Thyroid gland (tissue), 4 donors: Measurements from ENCODE around the gene DCAF8. TPM values are rescaled to one million over a fixed set of nuclear protein-coding genes. Genes with fewer than 3 reads are reported as not detected.

ENCODE experiments used
- DNase-seq, 2 donors: peaks; one replicate each; pipeline ENCODE4 v3.0.0-alpha.2; 2019
- H3K27ac ChIP-seq, 3 donors: fragments of 200-600 bp; sonication (generic); 1 replicate in 2 of 3; 2 replicates in 1 of 3; pipeline ENCODE4 v1.5.1; 2016 to 2019; ENCODE audit warnings: mild to moderate bottlenecking in 1 of 3, moderate library complexity in 1 of 3
- H3K27me3 ChIP-seq: fragments of 200-600 bp; sonication (generic); one replicate; pipeline ENCODE4 v1.5.1; 2019
- H3K36me3 ChIP-seq, 2 donors: fragments of 200-600 bp; sonication (generic); one replicate each; pipeline ENCODE4 v1.5.1; 2016 to 2019
- H3K4me1 ChIP-seq, 2 donors: fragments of 200-600 bp; sonication (generic); one replicate each; pipeline ENCODE4 v1.5.1; 2017 to 2019
- H3K4me3 ChIP-seq, 3 donors: fragments of 200-600 bp; sonication (generic); replicated peaks in 1 of 3; 1 replicate in 2 of 3; 2 replicates in 1 of 3; pipeline ENCODE4 v1.5.1; 2016; ENCODE audit warnings: mild to moderate bottlenecking in 1 of 3
- H3K9me3 ChIP-seq: fragments of 200-600 bp; sonication (generic); one replicate; pipeline ENCODE4 v1.5.1; 2017
- CTCF ChIP-seq, 6 experiments: fragments of 200-600 bp in 3 of 6; fragments of 450-650 bp in 3 of 6; sonication (generic) in 3 of 6; IDR thresholded peaks; one replicate each; pipeline ENCODE4 v1.5.1; 2016 to 2019; ENCODE audit warnings: antibody characterized with exemption in 6 of 6, mild to moderate bottlenecking in 2 of 6, inconsistent platforms in 1 of 6, moderate library complexity in 1 of 6
- POLR2A ChIP-seq, 2 donors: fragments of 450-650 bp; IDR thresholded peaks; one replicate each; pipeline ENCODE4 v1.6.1; 2017; ENCODE audit warnings: antibody characterized with exemption in 2 of 2, mild to moderate bottlenecking in 2 of 2, moderate library complexity in 1 of 2
- WGBS, 2 donors: methylation state at CpG; one replicate each; pipeline ENCODE4 v1.1.5; 2017; 5-methylcytosine and 5-hydroxymethylcytosine counted together
- intact Hi-C: fragments of 100-400 bp; cut with DNase I; formaldehyde crosslinking; loops from one replicate; pipeline ENCODE4 v1.15.1; 2023
- total RNA-seq, 4 donors: library from RNA; depleted of rRNA; stranded (reverse); fragments of >200 nt; gene quantifications; one replicate each; pipeline ENCODE4 v1.2.3, GENCODE V29; 2016

The DCAF8 gene
- total RNA-seq, 4 donors from 2014 or later: 221 to 239 (median 228) TPM

- TF ChIP-seq POLR2A (IDR thresholded peaks at IDR 0.05) (no peak), CTCF (IDR thresholded peaks at IDR 0.05) (no peak)
- Histone ChIP-seq H3K27me3 (no peaks in the 10 kb centered on the region), H3K36me3 (peaks cover 46 to 48% of the 10 kb centered on the region in 2 donors), H3K27ac (no peak overlapping the region), H3K4me1 (peaks cover 11 to 19% of the 10 kb centered on the region in 2 donors), H3K4me3 (no peak overlapping the region), H3K9me3 (no peaks in the 10 kb centered on the region)
- intact Hi-C loops: loop anchor here (2.0 to 10.0 kb wide), 2 partner anchors 18 to 188 kb away; partner anchors contain the start of gene IGSF8
- DNase-seq: no peak
- WGBS, 2 donors: 87 to 92% methylated on average over 7 of the region's 7 CpGs
Observed at GRCh38 chr1:160282807-160283206, 20.5 kb upstream of the DCAF8 start.

GRCh38 chr1:160277987-160278386, 15.6 kb upstream of the DCAF8 start:
- WGBS, 2 donors: 89 to 92% methylated on average over 4 of the region's 4 CpGs
- intact Hi-C loops: no loop called here
- H3K27ac ChIP-seq: no peak overlapping the region
- no peaks in the 10 kb centered on the region for H3K9me3 ChIP-seq
- H3K4me3 ChIP-seq: no peak overlapping the region
- TF ChIP-seq POLR2A (IDR thresholded peaks at IDR 0.05) (no peak), CTCF (IDR thresholded peaks at IDR 0.05) (no peak)
- peaks cover 51 to 59% of the 10 kb centered on the region in 2 donors for H3K36me3 ChIP-seq
- peaks cover 0 to under 1% of the 10 kb centered on the region in 2 donors for H3K4me1 ChIP-seq
- no peak for DNase-seq
- H3K27me3 ChIP-seq: no peaks in the 10 kb centered on the region

GRCh38 chr1:160277330-160277729, 15.0 kb upstream of the DCAF8 start:
- Histone ChIP-seq H3K4me3 (no peak overlapping the region), H3K4me1 (no peaks in the 10 kb centered on the region), H3K27me3 (no peaks in the 10 kb centered on the region), H3K36me3 (peaks cover 45 to 58% of the 10 kb centered on the region in 2 donors), H3K9me3 (no peaks in the 10 kb centered on the region), H3K27ac (no peak overlapping the region)
- no peak for TF ChIP-seq CTCF (IDR thresholded peaks at IDR 0.05)
- TF ChIP-seq POLR2A (IDR thresholded peaks at IDR 0.05): no peak
- no peak for DNase-seq
- WGBS, 2 donors: 92 to 98% methylated on average over 2 of the region's 2 CpGs
- intact Hi-C loops: no loop called here

GRCh38 chr1:160271025-160271424, 8.7 kb upstream of the DCAF8 start:
- Histone ChIP-seq H3K4me1 (no peaks in the 10 kb centered on the region), H3K36me3 (peaks cover 0 to under 1% of the 10 kb centered on the region in 2 donors), H3K9me3 (no peaks in the 10 kb centered on the region), H3K4me3 (no peak overlapping the region), H3K27me3 (no peaks in the 10 kb centered on the region), H3K27ac (no peak overlapping the region)
- whole genome bisulfite sequencing, 2 donors: 94 to 100% methylated on average over 1 of the region's 1 CpG
- no peak for DNase-seq
- TF ChIP-seq CTCF (IDR thresholded peaks at IDR 0.05): no peak
- TF ChIP-seq POLR2A (IDR thresholded peaks at IDR 0.05): no peak
- intact Hi-C loops: no loop called here

- Histone ChIP-seq H3K27me3 (no peaks in the 10 kb centered on the region), H3K9me3 (no peaks in the 10 kb centered on the region), H3K4me1 (no peaks in the 10 kb centered on the region), H3K27ac (no peak overlapping the region), H3K4me3 (no peak overlapping the region), H3K36me3 (no peaks in the 10 kb centered on the region)
- intact Hi-C loops: no loop called here
- WGBS, 2 donors: 88 to 91% methylated on average over 9 to 10 of the region's 10 CpGs
- TF ChIP-seq CTCF (IDR thresholded peaks at IDR 0.05) (no peak), POLR2A (IDR thresholded peaks at IDR 0.05) (no peak)
- DNase-seq: no peak
Observed at GRCh38 chr1:160267284-160267991, 5.1 kb upstream of the DCAF8 start.
